Transverse colon (tissue), 4 donors: ENCODE data around the gene SLC10A1. TPM values are rescaled to one million over a fixed set of nuclear protein-coding genes. Genes with fewer than 3 reads are reported as not detected.
A peak's percentile ranks its signal among the peaks of the same experiment; 100 is the strongest.

ENCODE experiments used
- DNase-seq: peaks from one replicate; pipeline ENCODE4 v3.0.0-alpha.2; 2019
- H3K27ac ChIP-seq, 4 donors: fragments of 200-600 bp; sonication (generic); 2 replicates each; pipeline ENCODE4 v1.5.1; 2016 to 2018; ENCODE audit warnings: inconsistent platforms in 4 of 4
- H3K27me3 ChIP-seq: fragments of 200-600 bp; sonication (generic); 2 replicates; pipeline ENCODE4 v1.5.1; 2017; ENCODE audit warnings: inconsistent platforms
- H3K36me3 ChIP-seq, 4 donors: fragments of 200-600 bp; sonication (generic); 2 replicates each; pipeline ENCODE4 v1.5.1; 2017 to 2019; ENCODE audit warnings: inconsistent platforms in 4 of 4
- H3K4me1 ChIP-seq, 4 donors: fragments of 200-600 bp; sonication (generic); 2 replicates each; pipeline ENCODE4 v1.5.1; 2017 to 2020; ENCODE audit warnings: inconsistent platforms in 4 of 4
- H3K4me3 ChIP-seq, 4 donors: fragments of 200-600 bp; sonication (generic); 1 replicate in 1 of 4; 2 replicates in 3 of 4; pipeline versions ENCODE4 v1.5.1 to v1.6.1; 2017 to 2019; ENCODE audit warnings: inconsistent platforms in 4 of 4
- H3K9me3 ChIP-seq, 2 donors: fragments of 200-600 bp; sonication (generic); 2 replicates each; pipeline ENCODE4 v1.5.1; 2017 to 2019; ENCODE audit warnings: inconsistent platforms in 2 of 2
- CTCF ChIP-seq, 5 experiments: fragments of 200-600 bp in 3 of 5; fragments of 450-650 bp in 2 of 5; sonication (generic) in 3 of 5; IDR thresholded peaks; 1 replicate in 2 of 5; 2 replicates in 3 of 5; pipeline ENCODE4 v1.5.1; 2016 to 2017; ENCODE audit warnings: antibody characterized with exemption in 5 of 5, inconsistent platforms in 3 of 5, mild to moderate bottlenecking in 2 of 5, moderate library complexity in 1 of 5
- EP300 ChIP-seq: sonication (generic); formaldehyde crosslinking; IDR thresholded peaks from one replicate; pipeline ENCODE4 v1.6.1; 2017; ENCODE audit warnings: antibody characterized with exemption, low read depth
- POLR2A ChIP-seq: fragments of 450-650 bp; IDR thresholded peaks from one replicate; pipeline ENCODE4 v1.6.1; 2016; ENCODE audit warnings: antibody characterized with exemption, mild to moderate bottlenecking, moderate library complexity
- POLR2AphosphoS5 ChIP-seq, 3 donors: sonication (generic); formaldehyde crosslinking; IDR thresholded peaks; one replicate each; pipeline ENCODE4 v1.6.1; 2016; ENCODE audit warnings: antibody characterized with exemption in 3 of 3
- WGBS, 2 donors: methylation state at CpG; one replicate each; pipeline ENCODE4 v1.1.5; 2018; ENCODE audit warnings: low coverage in 1 of 2; 5-methylcytosine and 5-hydroxymethylcytosine counted together
- in situ Hi-C, 4 donors: fragments of 200-750 bp; cut with MboI; loops; one replicate each; pipeline versions ENCODE4 v1.15.0 to v1.15.1; 2017; ENCODE audit warnings: low sequenced_read_pairs in 3 of 4, low pct_ligation_motif_present in 1 of 4, low pct_unique_long_range_greater_than_20kb in 1 of 4
- intact Hi-C: fragments of 100-400 bp; cut with DNase I; formaldehyde crosslinking; loops from one replicate; pipeline ENCODE4 v1.15.1; 2023; ENCODE audit warnings: low total_unique reads
- total RNA-seq, 4 donors: library from RNA; depleted of rRNA; stranded (reverse); fragments of >200 nt; gene quantifications; one replicate each; pipeline ENCODE4 v1.1.0, GENCODE V29; 2016

The SLC10A1 gene
- under 1 TPM in 1 of 4 donors, not detected in 3; 0.27 TPM for total RNA-seq

- intact Hi-C loops: no loop called here
- DNase-seq: no peak
- WGBS, 2 donors: 91% methylated on average over 11 of the region's 11 CpGs; no CpG with 5 or more reads in 1 of the 2 donors
- in situ Hi-C loops: no loop called here
- Histone ChIP-seq H3K4me1 (peaks cover 0 to 9% (median 2%) of the 10 kb centered on the region in 4 donors), H3K9me3 (no peaks in the 10 kb centered on the region), H3K36me3 (no peaks in the 10 kb centered on the region), H3K4me3 (no peak within 1 kb of the TSS), H3K27ac (peak within 1 kb of the TSS; percentile 44 to 68 (median 53)), H3K27me3 (peaks cover 2% of the 10 kb centered on the region)
- TF ChIP-seq CTCF (IDR thresholded peaks at IDR 0.05) (no peak), EP300 (no peak), POLR2A (no peak), POLR2AphosphoS5 (IDR thresholded peaks at IDR 0.05) (no peak)
Measured at GRCh38 chr14:69796797-69797500, at the start of gene SLC10A1. Gene SLC10A1, minus strand, starts transcription at chr14:69797241. Its CDS starts 86 bp downstream, at chr14:69797155.

GRCh38 chr14:69845787-69846186, 48.7 kb upstream of the SLC10A1 start:
- no peaks in the 10 kb centered on the region for H3K9me3 ChIP-seq
- intact Hi-C loops (no loop called here), in situ Hi-C loops (no loop called here)
- no peak for DNase-seq
- WGBS, 2 donors: 39 to 46% methylated on average over 5 of the region's 5 CpGs
- H3K27me3 ChIP-seq: peaks cover 15% of the 10 kb centered on the region
- H3K4me1 ChIP-seq: no peaks in the 10 kb centered on the region
- H3K36me3 ChIP-seq: no peaks in the 10 kb centered on the region
- H3K27ac ChIP-seq: no peak overlapping the region
- no peak overlapping the region for H3K4me3 ChIP-seq
- TF ChIP-seq POLR2AphosphoS5 (IDR thresholded peaks at IDR 0.05) (no peak), POLR2A (no peak), CTCF (IDR thresholded peaks at IDR 0.05) (no peak), EP300 (no peak)

GRCh38 chr14:69845050-69845581, 48.1 kb upstream of the SLC10A1 start:
- H3K27me3 ChIP-seq: peaks cover 15% of the 10 kb centered on the region
- DNase-seq: no peak
- intact Hi-C loops (no loop called here), in situ Hi-C loops (no loop called here)
- TF ChIP-seq POLR2AphosphoS5 (IDR thresholded peaks at IDR 0.05): no peak
- TF ChIP-seq POLR2A: no peak
- TF ChIP-seq CTCF (IDR thresholded peaks at IDR 0.05): no peak
- TF ChIP-seq EP300: no peak
- H3K9me3 ChIP-seq: no peaks in the 10 kb centered on the region
- WGBS, 2 donors: 69 to 79% methylated on average over 2 of the region's 2 CpGs
- H3K4me3 ChIP-seq: no peak overlapping the region
- H3K27ac ChIP-seq: no peak overlapping the region
- H3K4me1 ChIP-seq: no peaks in the 10 kb centered on the region
- H3K36me3 ChIP-seq: no peaks in the 10 kb centered on the region

GRCh38 chr14:69844171-69844570, 47.1 kb upstream of the SLC10A1 start:
- no peaks in the 10 kb centered on the region for H3K9me3 ChIP-seq
- DNase-seq: no peak
- no peak overlapping the region for H3K27ac ChIP-seq
- no peak for TF ChIP-seq POLR2AphosphoS5 (IDR thresholded peaks at IDR 0.05)
- no peak for TF ChIP-seq CTCF (IDR thresholded peaks at IDR 0.05)
- TF ChIP-seq EP300: no peak
- TF ChIP-seq POLR2A: no peak
- no peaks in the 10 kb centered on the region for H3K36me3 ChIP-seq
- in situ Hi-C loops (no loop called here), intact Hi-C loops (no loop called here)
- 85% methylated on average over 2 of the region's 2 CpGs; no CpG with 5 or more reads in 1 of the 2 donors for WGBS, 2 donors
- no peak overlapping the region for H3K4me3 ChIP-seq
- peaks cover 15% of the 10 kb centered on the region for H3K27me3 ChIP-seq
- H3K4me1 ChIP-seq: no peaks in the 10 kb centered on the region
